Fibroblast of skin of left biceps (primary cell): ENCODE data around the gene GRAMD1B.
A peak's percentile ranks its signal among the peaks of the same experiment; 100 is the strongest.

Experiments
- DNase-seq, 2 experiments: peaks; one replicate each; pipeline ENCODE4 v3.0.0-alpha.2; 2013; ENCODE audit warnings: low read depth in 2 of 2

Gene GRAMD1B

GRCh38 chr11:123532131-123532530 lies 102.1 kb downstream of the GRAMD1B start:
- DNase-seq = no peak

GRCh38 chr11:123535401-123535800 lies 105.3 kb downstream of the GRAMD1B start:
- no peak for DNase-seq

- DNase-seq = no peak
Observed at GRCh38 chr11:123536690-123537437, 106.8 kb downstream of the GRAMD1B start.

GRCh38 chr11:123537726-123538125 lies 107.7 kb downstream of the GRAMD1B start:
- no peak for DNase-seq

GRCh38 chr11:123543797-123544196 lies 113.7 kb downstream of the GRAMD1B start:
- peak in 1 of 2 experiments; percentile 20 for DNase-seq

GRCh38 chr11:123544631-123545375 lies 114.7 kb downstream of the GRAMD1B start:
- no peak for DNase-seq

- no peak for DNase-seq
Observed at GRCh38 chr11:123545726-123546270, 115.7 kb downstream of the GRAMD1B start.

GRCh38 chr11:123546515-123546914 lies 116.4 kb downstream of the GRAMD1B start:
- DNase-seq = peak in 1 of 2 experiments; percentile 12

- DNase-seq = no peak
Observed at GRCh38 chr11:123547180-123547579, 117.1 kb downstream of the GRAMD1B start.

- no peak for DNase-seq
Observed at GRCh38 chr11:123548774-123549173, 118.7 kb downstream of the GRAMD1B start.

GRCh38 chr11:123549926-123550917 lies 120.2 kb downstream of the GRAMD1B start:
- no peak for DNase-seq

GRCh38 chr11:123551079-123551478 lies 121.0 kb downstream of the GRAMD1B start:
- DNase-seq = no peak

GRCh38 chr11:123556633-123557032 lies 126.6 kb downstream of the GRAMD1B start:
- DNase-seq = no peak

- no peak for DNase-seq
Observed at GRCh38 chr11:123558536-123559315, 128.7 kb downstream of the GRAMD1B start.

- no peak for DNase-seq
Observed at GRCh38 chr11:123559523-123559955, 129.5 kb downstream of the GRAMD1B start.

- DNase-seq = peak; percentile 43 to 45
Observed at GRCh38 chr11:123560006-123560405, 129.9 kb downstream of the GRAMD1B start.

- DNase-seq = no peak
Observed at GRCh38 chr11:123561431-123561800, 131.3 kb downstream of the GRAMD1B start.

- no peak for DNase-seq
Observed at GRCh38 chr11:123562158-123562557, 132.1 kb downstream of the GRAMD1B start.

- DNase-seq = no peak
Observed at GRCh38 chr11:123562829-123563228, 132.8 kb downstream of the GRAMD1B start.

GRCh38 chr11:123564221-123564620 lies 134.2 kb downstream of the GRAMD1B start:
- DNase-seq = no peak

GRCh38 chr11:123566852-123567251 lies 136.8 kb downstream of the GRAMD1B start:
- DNase-seq = no peak
